ENCODE results near the gene LCE3A. TPM values are rescaled to one million over a fixed set of nuclear protein-coding genes. Genes with fewer than 3 reads are reported as not detected.
"Not testable (repeated sequence)": the region's sequence is repeated elsewhere in the genome, so short reads cannot be mapped to it uniquely, and the experiment has no call there.

The LCE3A gene
- not detected for polyA plus RNA-seq

- Mint-ChIP-seq H3K36me3 (peaks cover 3% of the 10 kb centered on the region), H3K4me1 (peaks cover 0 to 1% (median 0%) of the 10 kb centered on the region in 3 donors), H3K4me3 (no peak within 1 kb of the TSS), H3K27me3 (peaks cover 14% of the 10 kb centered on the region), H3K9me3 (peaks cover 6 to 12% (median 9%) of the 10 kb centered on the region in 3 donors), H3K27ac (no peak within 1 kb of the TSS)
These were observed at the start of gene LCE3A for GRCh38 chr1:152622803-152623202. TSS of gene LCE3A (minus strand) at chr1:152623103. CDS start at chr1:152623103, 0 bp downstream.

- Mint-ChIP-seq H3K36me3 (no peaks in the 10 kb centered on the region), H3K27ac (no peak overlapping the region), H3K4me3 (no peak overlapping the region), H3K4me1 (no peaks in the 10 kb centered on the region), H3K27me3 (peaks cover 8% of the 10 kb centered on the region), H3K9me3 (no peaks in the 10 kb centered on the region)
These were observed 44.7 kb upstream of the LCE3A start for GRCh38 chr1:152667648-152668047.

- H3K9me3 Mint-ChIP-seq, H3K36me3 Mint-ChIP-seq, H3K4me1 Mint-ChIP-seq, H3K27ac Mint-ChIP-seq, H3K4me3 Mint-ChIP-seq, H3K27me3 Mint-ChIP-seq: not testable (repeated sequence)
These were observed 43.3 kb upstream of the LCE3A start for GRCh38 chr1:152666171-152666570.

- Mint-ChIP-seq H3K4me1 (no peaks in the 10 kb centered on the region), H3K4me3 (no peak within 1 kb of the TSS), H3K27ac (no peak within 1 kb of the TSS), H3K36me3 (no peaks in the 10 kb centered on the region), H3K9me3 (no peaks in the 10 kb centered on the region), H3K27me3 (peaks cover 8% of the 10 kb centered on the region)
These were observed 40.2 kb upstream of the LCE3A start, which contains the start of gene LCE2D for GRCh38 chr1:152663098-152663497. TSS of gene LCE2D (plus strand) at chr1:152663380. CDS start at chr1:152664106, 726 bp downstream.

GRCh38 chr1:152658649-152659048 lies 35.7 kb upstream of the LCE3A start:
- Mint-ChIP-seq H3K4me3 (no peak overlapping the region), H3K9me3 (no peaks in the 10 kb centered on the region), H3K27ac (no peak overlapping the region), H3K4me1 (peaks cover 0 to 2% (median 0%) of the 10 kb centered on the region in 3 donors), H3K36me3 (no peaks in the 10 kb centered on the region), H3K27me3 (no peaks in the 10 kb centered on the region)

- Mint-ChIP-seq H3K27me3 (no peaks in the 10 kb centered on the region), H3K36me3 (no peaks in the 10 kb centered on the region), H3K9me3 (no peaks in the 10 kb centered on the region)
These were observed 34.8 kb upstream of the LCE3A start for GRCh38 chr1:152657677-152658076.

GRCh38 chr1:152656459-152656858 lies 33.6 kb upstream of the LCE3A start:
- H3K36me3 Mint-ChIP-seq = no peaks in the 10 kb centered on the region
- H3K9me3 Mint-ChIP-seq = no peaks in the 10 kb centered on the region
- H3K4me3 Mint-ChIP-seq = no peak overlapping the region
- no peak overlapping the region for H3K27ac Mint-ChIP-seq
- H3K4me1 Mint-ChIP-seq = peaks cover 0 to 2% (median 0%) of the 10 kb centered on the region in 3 donors
- no peaks in the 10 kb centered on the region for H3K27me3 Mint-ChIP-seq

More at GRCh38 chr1:152657677-152658076, 34.8 kb upstream of the LCE3A start:
- H3K4me3 Mint-ChIP-seq = no peak overlapping the region
- no peak overlapping the region for H3K27ac Mint-ChIP-seq
- peaks cover 0 to 2% (median 0%) of the 10 kb centered on the region in 3 donors for H3K4me1 Mint-ChIP-seq

GRCh38 chr1:152654110-152654509 lies 31.2 kb upstream of the LCE3A start:
- Mint-ChIP-seq H3K9me3 (no peaks in the 10 kb centered on the region), H3K36me3 (no peaks in the 10 kb centered on the region), H3K27ac (no peak overlapping the region), H3K4me1 (peaks cover 0 to 2% (median 0%) of the 10 kb centered on the region in 3 donors), H3K4me3 (no peak overlapping the region), H3K27me3 (peaks cover 3% of the 10 kb centered on the region)

- H3K36me3 Mint-ChIP-seq = no peaks in the 10 kb centered on the region
- no peak overlapping the region for H3K27ac Mint-ChIP-seq
- peaks cover 18% of the 10 kb centered on the region for H3K27me3 Mint-ChIP-seq
- H3K9me3 Mint-ChIP-seq = no peaks in the 10 kb centered on the region
- H3K4me1 Mint-ChIP-seq = no peaks in the 10 kb centered on the region
- no peak overlapping the region for H3K4me3 Mint-ChIP-seq
These were observed 23.8 kb upstream of the LCE3A start for GRCh38 chr1:152646656-152647055.

GRCh38 chr1:152645146-152645545 lies 22.2 kb upstream of the LCE3A start:
- H3K36me3 Mint-ChIP-seq = no peaks in the 10 kb centered on the region
- no peak overlapping the region for H3K27ac Mint-ChIP-seq
- peaks cover 15% of the 10 kb centered on the region for H3K27me3 Mint-ChIP-seq
- H3K4me1 Mint-ChIP-seq = no peaks in the 10 kb centered on the region
- H3K4me3 Mint-ChIP-seq = no peak overlapping the region
- H3K9me3 Mint-ChIP-seq = no peaks in the 10 kb centered on the region

- no peaks in the 10 kb centered on the region for H3K36me3 Mint-ChIP-seq
- no peak overlapping the region for H3K27ac Mint-ChIP-seq
- H3K9me3 Mint-ChIP-seq = no peaks in the 10 kb centered on the region
- no peaks in the 10 kb centered on the region for H3K4me1 Mint-ChIP-seq
- peaks cover 14% of the 10 kb centered on the region for H3K27me3 Mint-ChIP-seq
- H3K4me3 Mint-ChIP-seq = no peak overlapping the region
These were observed 21.0 kb upstream of the LCE3A start for GRCh38 chr1:152643945-152644344.

GRCh38 chr1:152640351-152640750 lies 17.4 kb upstream of the LCE3A start:
- Mint-ChIP-seq H3K36me3 (no peaks in the 10 kb centered on the region), H3K4me1 (peaks cover 0 to 1% (median 0%) of the 10 kb centered on the region in 3 donors), H3K9me3 (peaks cover 0 to 4% (median 0%) of the 10 kb centered on the region in 3 donors), H3K4me3 (no peak overlapping the region), H3K27ac (no peak overlapping the region), H3K27me3 (peaks cover 1% of the 10 kb centered on the region)

- no peaks in the 10 kb centered on the region for H3K36me3 Mint-ChIP-seq
- no peaks in the 10 kb centered on the region for H3K4me1 Mint-ChIP-seq
- no peak overlapping the region for H3K4me3 Mint-ChIP-seq
- peaks cover 9% of the 10 kb centered on the region for H3K27me3 Mint-ChIP-seq
- H3K27ac Mint-ChIP-seq = no peak overlapping the region
- H3K9me3 Mint-ChIP-seq = peaks cover 3 to 8% (median 3%) of the 10 kb centered on the region in 3 donors
These were observed 7.7 kb upstream of the LCE3A start for GRCh38 chr1:152630596-152630995.

- Mint-ChIP-seq H3K4me3 (no peak overlapping the region), H3K27me3 (peaks cover 22% of the 10 kb centered on the region), H3K27ac (no peak overlapping the region), H3K9me3 (peaks cover 0 to 5% (median 0%) of the 10 kb centered on the region in 3 donors), H3K4me1 (no peaks in the 10 kb centered on the region), H3K36me3 (no peaks in the 10 kb centered on the region)
These were observed 3.8 kb upstream of the LCE3A start for GRCh38 chr1:152626744-152627143.

- H3K4me3 Mint-ChIP-seq = no peak overlapping the region
- H3K36me3 Mint-ChIP-seq = peaks cover 3% of the 10 kb centered on the region
- peaks cover 16% of the 10 kb centered on the region for H3K27me3 Mint-ChIP-seq
- H3K27ac Mint-ChIP-seq = no peak overlapping the region
- H3K4me1 Mint-ChIP-seq = peaks cover 0 to 1% (median 0%) of the 10 kb centered on the region in 3 donors
- peaks cover 6 to 11% (median 9%) of the 10 kb centered on the region in 3 donors for H3K9me3 Mint-ChIP-seq
These were observed 421 bp upstream of the LCE3A start for GRCh38 chr1:152623203-152623844.

GRCh38 chr1:152621993-152622392 lies 910 bp downstream of the LCE3A start:
- H3K27me3 Mint-ChIP-seq = peaks cover 14% of the 10 kb centered on the region
- H3K4me1 Mint-ChIP-seq = peaks cover 0 to 1% (median 0%) of the 10 kb centered on the region in 3 donors
- no peak overlapping the region for H3K27ac Mint-ChIP-seq
- H3K36me3 Mint-ChIP-seq = peaks cover 5% of the 10 kb centered on the region
- peaks cover 8 to 13% (median 12%) of the 10 kb centered on the region in 3 donors for H3K9me3 Mint-ChIP-seq
- H3K4me3 Mint-ChIP-seq = no peak overlapping the region

All from IgD-negative memory B cell (primary cell).